AG10803 (cell line): ENCODE measurements around the gene FBN1.

Source experiments
- DNase-seq: peaks from one replicate; pipeline ENCODE4 v3.0.0; 2010; ENCODE audit warnings: low read depth
- H3K4me3 ChIP-seq: 2 replicates; pipeline ENCODE4 v1.5.1; 2011; ENCODE audit warnings: mild to moderate bottlenecking, low read length, control low read depth
- TF ChIP-seq, protein P1 (sequence below): conservative IDR thresholded peaks from 2 replicates; pipeline ENCODE4 v1.5.1; 2011; ENCODE audit warnings: mild to moderate bottlenecking, low read length, control low read depth, inconsistent platforms

Gene FBN1

DNA sequence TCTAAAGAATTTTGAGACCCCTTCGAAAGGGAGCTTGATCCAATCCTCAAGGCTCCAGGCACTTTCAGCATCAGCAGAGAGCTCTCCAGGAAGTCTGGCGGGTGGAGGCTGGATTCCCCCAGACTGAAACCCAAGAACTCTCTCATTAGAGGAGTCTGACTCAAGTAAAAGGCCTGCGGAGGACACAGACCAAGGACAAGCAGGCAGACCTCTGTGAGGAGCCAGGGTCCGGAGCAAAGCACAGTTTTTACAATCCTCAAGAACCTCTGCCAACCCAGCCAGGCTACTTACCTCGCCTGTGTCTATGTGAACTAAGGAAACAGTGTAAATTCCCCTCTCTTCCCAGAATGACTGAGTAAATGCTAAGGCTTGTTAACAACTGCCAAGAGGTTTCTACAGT, 86.2 kb downstream of the FBN1 start:
- peak; percentile 90 for DNase-seq
- TF ChIP-seq, protein P1, sequence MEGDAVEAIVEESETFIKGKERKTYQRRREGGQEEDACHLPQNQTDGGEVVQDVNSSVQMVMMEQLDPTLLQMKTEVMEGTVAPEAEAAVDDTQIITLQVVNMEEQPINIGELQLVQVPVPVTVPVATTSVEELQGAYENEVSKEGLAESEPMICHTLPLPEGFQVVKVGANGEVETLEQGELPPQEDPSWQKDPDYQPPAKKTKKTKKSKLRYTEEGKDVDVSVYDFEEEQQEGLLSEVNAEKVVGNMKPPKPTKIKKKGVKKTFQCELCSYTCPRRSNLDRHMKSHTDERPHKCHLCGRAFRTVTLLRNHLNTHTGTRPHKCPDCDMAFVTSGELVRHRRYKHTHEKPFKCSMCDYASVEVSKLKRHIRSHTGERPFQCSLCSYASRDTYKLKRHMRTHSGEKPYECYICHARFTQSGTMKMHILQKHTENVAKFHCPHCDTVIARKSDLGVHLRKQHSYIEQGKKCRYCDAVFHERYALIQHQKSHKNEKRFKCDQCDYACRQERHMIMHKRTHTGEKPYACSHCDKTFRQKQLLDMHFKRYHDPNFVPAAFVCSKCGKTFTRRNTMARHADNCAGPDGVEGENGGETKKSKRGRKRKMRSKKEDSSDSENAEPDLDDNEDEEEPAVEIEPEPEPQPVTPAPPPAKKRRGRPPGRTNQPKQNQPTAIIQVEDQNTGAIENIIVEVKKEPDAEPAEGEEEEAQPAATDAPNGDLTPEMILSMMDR = no peak
- no peak overlapping the region for H3K4me3 ChIP-seq

DNA sequence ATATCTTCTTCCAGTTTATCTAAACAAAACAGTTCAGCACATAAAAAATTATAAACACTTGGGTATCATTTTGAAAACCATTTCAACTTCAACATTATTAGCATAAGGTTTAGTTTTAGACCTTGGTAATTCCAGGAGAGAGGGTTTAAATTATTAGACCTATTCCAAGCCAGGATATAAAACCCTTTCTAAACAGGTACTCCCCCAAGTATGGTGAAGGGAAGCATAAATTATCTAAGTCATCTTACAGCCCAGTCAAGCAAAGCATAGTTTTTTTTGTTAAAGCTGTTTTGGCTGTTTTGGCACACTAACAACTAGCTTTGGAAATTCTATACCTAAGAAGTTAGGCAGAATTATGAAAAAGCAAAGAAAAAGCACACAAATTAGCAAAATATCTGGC, 87.3 kb downstream of the FBN1 start:
- no peak overlapping the region for H3K4me3 ChIP-seq
- TF ChIP-seq, protein P1 = no peak
- DNase-seq = no peak

DNA sequence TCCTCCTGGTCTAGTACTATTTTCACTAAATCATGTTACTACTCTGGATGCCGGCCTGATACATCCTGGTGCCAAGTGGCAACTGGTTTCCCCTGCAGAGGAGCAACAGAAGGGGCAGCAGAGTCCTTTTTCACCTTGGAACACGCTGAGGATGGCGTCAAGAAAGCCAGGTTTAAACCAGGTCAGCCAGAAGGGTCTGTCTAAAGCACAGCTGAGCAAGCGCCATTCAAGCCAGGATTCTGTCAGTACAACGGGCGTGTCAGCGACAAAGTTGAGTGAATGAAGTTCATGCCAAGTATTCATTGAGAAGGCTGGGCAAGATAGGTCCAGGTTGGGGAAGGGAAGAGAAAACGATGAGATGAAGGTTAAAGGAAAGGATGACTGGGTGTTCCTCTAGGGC, 88.2 kb downstream of the FBN1 start:
- DNase-seq = no peak
- TF ChIP-seq, protein P1 = no peak
- H3K4me3 ChIP-seq = no peak overlapping the region

DNA sequence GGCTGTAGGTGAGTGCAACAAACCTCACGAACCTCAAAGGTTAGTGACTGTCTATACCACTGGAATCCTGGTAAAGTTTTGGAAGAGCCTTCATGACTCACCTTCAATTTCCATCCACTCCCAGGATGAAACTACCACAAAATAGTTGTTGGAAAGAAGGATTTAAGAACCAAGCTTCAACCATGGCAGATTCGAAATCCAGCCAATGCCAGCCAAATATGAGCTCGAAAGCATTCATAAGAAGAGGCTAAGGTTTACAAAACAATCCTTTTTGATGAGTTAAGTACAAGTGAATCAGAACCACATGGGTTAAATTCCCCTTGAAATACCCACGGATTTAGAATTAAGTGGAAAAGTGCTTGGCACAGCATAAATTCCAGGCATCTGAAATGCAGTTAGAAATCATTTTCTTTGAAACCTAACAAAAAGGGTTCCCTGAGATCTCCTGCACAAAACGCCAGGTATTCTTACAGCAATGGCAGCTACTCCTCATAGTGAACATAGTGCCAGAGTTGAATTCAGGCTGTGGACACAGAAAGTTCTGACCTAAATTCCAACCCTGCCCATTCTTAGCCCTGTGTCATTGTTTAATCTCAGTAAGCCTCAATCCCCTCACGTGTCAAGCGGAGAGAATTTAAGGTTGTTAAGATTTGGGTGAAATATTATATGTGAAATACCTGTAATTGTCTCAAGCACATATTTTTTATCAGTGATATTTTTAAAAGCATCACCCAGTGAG, 89.2 kb downstream of the FBN1 start:
- H3K4me3 ChIP-seq = no peak overlapping the region
- peak; percentile 43 for DNase-seq
- TF ChIP-seq, protein P1 = no peak

DNA sequence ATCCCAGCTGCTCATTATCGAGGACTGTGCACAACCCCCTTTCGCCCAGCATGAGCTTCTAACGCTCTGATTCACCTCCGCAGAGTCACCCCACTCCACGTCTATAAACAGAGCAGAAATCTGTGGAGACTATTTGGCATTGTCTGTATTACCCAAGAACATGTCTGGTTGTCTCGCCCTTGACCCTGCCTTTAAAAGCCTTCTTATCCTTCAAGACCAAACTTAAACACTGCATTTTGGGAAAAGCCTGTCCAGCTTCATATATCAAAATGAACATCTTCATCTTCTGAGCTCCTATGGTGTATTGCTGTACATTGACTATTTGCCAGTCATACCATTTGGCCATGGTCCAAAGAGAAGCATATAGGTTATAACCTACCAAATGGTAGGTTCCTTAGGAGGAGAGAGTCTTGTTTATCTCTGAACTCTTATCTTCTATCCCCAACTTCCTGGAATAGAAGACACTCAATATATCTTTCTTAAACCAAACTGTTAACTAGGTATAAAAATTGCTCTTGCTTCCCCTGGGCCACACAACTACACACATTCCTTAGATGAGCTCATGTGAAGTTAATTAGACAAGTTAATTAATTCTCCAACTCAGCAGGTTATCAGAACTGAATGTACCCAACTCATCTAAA, 90.1 kb downstream of the FBN1 start:
- TF ChIP-seq, protein P1 = no peak
- DNase-seq = peak; percentile 90
- no peak overlapping the region for H3K4me3 ChIP-seq

DNA sequence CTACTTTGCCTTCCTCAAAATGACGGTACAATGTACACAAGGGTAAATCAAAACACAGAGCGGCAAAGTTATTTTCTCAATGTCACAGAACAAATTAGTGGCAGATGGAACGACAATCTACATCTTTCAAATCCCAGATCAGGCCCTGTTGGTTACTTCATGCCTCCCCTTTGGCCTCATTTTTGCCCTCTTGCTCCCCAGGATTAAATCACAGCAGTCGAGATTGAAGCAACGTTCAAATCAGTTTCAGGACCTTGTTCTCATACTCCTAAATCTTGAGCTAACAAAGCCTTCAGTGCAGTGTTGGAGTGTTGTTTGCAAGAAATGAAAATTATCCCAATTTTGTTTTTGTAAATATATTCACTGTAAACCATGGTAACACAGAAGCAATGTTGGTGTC, 91.4 kb downstream of the FBN1 start:
- H3K4me3 ChIP-seq = no peak overlapping the region
- DNase-seq = no peak

DNA sequence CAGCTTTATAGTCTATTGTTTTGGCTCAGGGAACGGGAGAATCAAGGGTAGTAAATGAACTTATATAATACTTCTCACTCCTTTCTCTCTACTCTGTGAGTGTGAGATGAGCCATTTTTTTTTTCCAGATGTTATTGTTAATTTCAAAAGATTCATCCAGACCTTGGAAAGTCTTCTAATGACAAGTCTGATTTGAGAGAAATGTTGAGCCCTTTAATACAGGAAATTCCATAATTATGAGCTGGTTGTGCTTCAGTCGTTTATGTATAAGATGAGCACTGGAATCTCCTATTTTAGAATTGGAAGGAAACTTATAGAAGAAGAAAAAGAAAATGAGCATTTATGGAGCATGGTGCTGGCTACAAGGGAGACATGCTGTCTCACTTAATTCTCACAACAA, 92.0 kb downstream of the FBN1 start:
- TF ChIP-seq, protein P1 = no peak
- peak; percentile 60 for DNase-seq
- no peak overlapping the region for H3K4me3 ChIP-seq

More for the DNA sequence above, 91.4 kb downstream of the FBN1 start:
- TF ChIP-seq, protein P1 = no peak
